ENCODE results near the gene CAV1.

CAV1 gene

GRCh38 chr7:116535416-116535815, 10.6 kb downstream of the CAV1 start:
- no peaks in the 10 kb centered on the region for H3K27me3 ChIP-seq (ENCODE audit: insufficient read depth, low read length)
- no peak overlapping the region for H3K27ac ChIP-seq (ENCODE audit: low read depth, low read length)
- 100% methylated on average over 1 of the region's 1 CpG for WGBS
- peaks cover 36% of the 10 kb centered on the region; the same call in 1 of the 2 replicates for H3K36me3 ChIP-seq (ENCODE audit: insufficient read depth, low read length)
- H3K4me1 ChIP-seq (ENCODE audit: insufficient read depth, low read length) = no peaks in the 10 kb centered on the region
- H3K9ac ChIP-seq (ENCODE audit: low read depth, low read length) = no peak overlapping the region
- H3K9me3 ChIP-seq (ENCODE audit: insufficient read depth, low read depth, low read length) = no peaks in the 10 kb centered on the region
- H3K4me3 ChIP-seq (ENCODE audit: low read length) = no peak overlapping the region

- no peaks in the 10 kb centered on the region for H3K9me3 ChIP-seq (ENCODE audit: insufficient read depth, low read depth, low read length)
- H3K4me3 ChIP-seq (ENCODE audit: low read length) = no peak overlapping the region
- H3K4me1 ChIP-seq (ENCODE audit: insufficient read depth, low read length) = no peaks in the 10 kb centered on the region
- WGBS = 80% methylated on average over 1 of the region's 2 CpGs
- no peaks in the 10 kb centered on the region for H3K27me3 ChIP-seq (ENCODE audit: insufficient read depth, low read length)
- no peak overlapping the region for H3K27ac ChIP-seq (ENCODE audit: low read depth, low read length)
- peaks cover 25% of the 10 kb centered on the region; the same call in 1 of the 2 replicates for H3K36me3 ChIP-seq (ENCODE audit: insufficient read depth, low read length)
- no peak overlapping the region for H3K9ac ChIP-seq (ENCODE audit: low read depth, low read length)
Measured at GRCh38 chr7:116538138-116538537, 13.3 kb downstream of the CAV1 start.

GRCh38 chr7:116539879-116540278, 15.0 kb downstream of the CAV1 start:
- WGBS = 100% methylated on average over 3 of the region's 3 CpGs
- H3K36me3 ChIP-seq (ENCODE audit: insufficient read depth, low read length) = peaks cover 23% of the 10 kb centered on the region; the same call in 1 of the 2 replicates
- no peaks in the 10 kb centered on the region for H3K27me3 ChIP-seq (ENCODE audit: insufficient read depth, low read length)
- H3K4me3 ChIP-seq (ENCODE audit: low read length) = no peak overlapping the region
- no peaks in the 10 kb centered on the region for H3K4me1 ChIP-seq (ENCODE audit: insufficient read depth, low read length)
- H3K27ac ChIP-seq (ENCODE audit: low read depth, low read length) = no peak overlapping the region
- H3K9ac ChIP-seq (ENCODE audit: low read depth, low read length) = no peak overlapping the region
- H3K9me3 ChIP-seq (ENCODE audit: insufficient read depth, low read depth, low read length) = no peaks in the 10 kb centered on the region

GRCh38 chr7:116540743-116541142, 15.9 kb downstream of the CAV1 start:
- Histone ChIP-seq H3K9ac (ENCODE audit: low read depth, low read length) (no peak overlapping the region), H3K27ac (ENCODE audit: low read depth, low read length) (no peak overlapping the region), H3K36me3 (ENCODE audit: insufficient read depth, low read length) (peaks cover 22% of the 10 kb centered on the region; the same call in 1 of the 2 replicates), H3K27me3 (ENCODE audit: insufficient read depth, low read length) (no peaks in the 10 kb centered on the region), H3K4me3 (ENCODE audit: low read length) (no peak overlapping the region), H3K9me3 (ENCODE audit: insufficient read depth, low read depth, low read length) (no peaks in the 10 kb centered on the region), H3K4me1 (ENCODE audit: insufficient read depth, low read length) (no peaks in the 10 kb centered on the region)

- Histone ChIP-seq H3K4me3 (ENCODE audit: low read length) (no peak overlapping the region), H3K9me3 (ENCODE audit: insufficient read depth, low read depth, low read length) (no peaks in the 10 kb centered on the region), H3K4me1 (ENCODE audit: insufficient read depth, low read length) (no peaks in the 10 kb centered on the region), H3K36me3 (ENCODE audit: insufficient read depth, low read length) (peaks cover 18% of the 10 kb centered on the region; the same call in 1 of the 2 replicates), H3K27me3 (ENCODE audit: insufficient read depth, low read length) (no peaks in the 10 kb centered on the region), H3K9ac (ENCODE audit: low read depth, low read length) (no peak overlapping the region), H3K27ac (ENCODE audit: low read depth, low read length) (no peak overlapping the region)
- 88% methylated on average over 3 of the region's 3 CpGs for WGBS
Measured at GRCh38 chr7:116541951-116542350, 17.1 kb downstream of the CAV1 start.

- no peak overlapping the region for H3K9ac ChIP-seq (ENCODE audit: low read depth, low read length)
- H3K27me3 ChIP-seq (ENCODE audit: insufficient read depth, low read length) = no peaks in the 10 kb centered on the region
- no peaks in the 10 kb centered on the region for H3K9me3 ChIP-seq (ENCODE audit: insufficient read depth, low read depth, low read length)
- no peak overlapping the region for H3K4me3 ChIP-seq (ENCODE audit: low read length)
- no peak overlapping the region for H3K27ac ChIP-seq (ENCODE audit: low read depth, low read length)
- WGBS = 97% methylated on average over 2 of the region's 2 CpGs
- H3K4me1 ChIP-seq (ENCODE audit: insufficient read depth, low read length) = no peaks in the 10 kb centered on the region
- peaks cover 17% of the 10 kb centered on the region; the same call in 1 of the 2 replicates for H3K36me3 ChIP-seq (ENCODE audit: insufficient read depth, low read length)
Measured at GRCh38 chr7:116542618-116543017, 17.8 kb downstream of the CAV1 start.

- 91% methylated on average over 2 of the region's 2 CpGs for WGBS
- H3K9ac ChIP-seq (ENCODE audit: low read depth, low read length) = no peak overlapping the region
- H3K27me3 ChIP-seq (ENCODE audit: insufficient read depth, low read length) = no peaks in the 10 kb centered on the region
- H3K4me3 ChIP-seq (ENCODE audit: low read length) = no peak overlapping the region
- no peaks in the 10 kb centered on the region for H3K9me3 ChIP-seq (ENCODE audit: insufficient read depth, low read depth, low read length)
- no peak overlapping the region for H3K27ac ChIP-seq (ENCODE audit: low read depth, low read length)
- H3K36me3 ChIP-seq (ENCODE audit: insufficient read depth, low read length) = peaks cover 6% of the 10 kb centered on the region; the same call in 1 of the 2 replicates
- H3K4me1 ChIP-seq (ENCODE audit: insufficient read depth, low read length) = no peaks in the 10 kb centered on the region
Measured at GRCh38 chr7:116543664-116544063, 18.8 kb downstream of the CAV1 start.

- no peak overlapping the region for H3K27ac ChIP-seq (ENCODE audit: low read depth, low read length)
- H3K9me3 ChIP-seq (ENCODE audit: insufficient read depth, low read depth, low read length) = no peaks in the 10 kb centered on the region
- H3K27me3 ChIP-seq (ENCODE audit: insufficient read depth, low read length) = no peaks in the 10 kb centered on the region
- H3K9ac ChIP-seq (ENCODE audit: low read depth, low read length) = no peak overlapping the region
- no peaks in the 10 kb centered on the region for H3K4me1 ChIP-seq (ENCODE audit: insufficient read depth, low read length)
- H3K36me3 ChIP-seq (ENCODE audit: insufficient read depth, low read length) = peaks cover 6% of the 10 kb centered on the region; the same call in 1 of the 2 replicates
- WGBS = 91% methylated on average over 1 of the region's 1 CpG
- no peak overlapping the region for H3K4me3 ChIP-seq (ENCODE audit: low read length)
Measured at GRCh38 chr7:116544487-116544886, 19.7 kb downstream of the CAV1 start.

GRCh38 chr7:116545411-116545993, 20.7 kb downstream of the CAV1 start:
- H3K27me3 ChIP-seq (ENCODE audit: insufficient read depth, low read length) = no peaks in the 10 kb centered on the region
- WGBS = 95% methylated on average over 6 of the region's 6 CpGs
- no peak overlapping the region for H3K27ac ChIP-seq (ENCODE audit: low read depth, low read length)
- no peak overlapping the region for H3K9ac ChIP-seq (ENCODE audit: low read depth, low read length)
- H3K36me3 ChIP-seq (ENCODE audit: insufficient read depth, low read length) = peaks cover 6% of the 10 kb centered on the region; the same call in 1 of the 2 replicates
- no peaks in the 10 kb centered on the region for H3K9me3 ChIP-seq (ENCODE audit: insufficient read depth, low read depth, low read length)
- no peaks in the 10 kb centered on the region for H3K4me1 ChIP-seq (ENCODE audit: insufficient read depth, low read length)
- no peak overlapping the region for H3K4me3 ChIP-seq (ENCODE audit: low read length)

GRCh38 chr7:116546054-116546453, 21.2 kb downstream of the CAV1 start:
- H3K27me3 ChIP-seq (ENCODE audit: insufficient read depth, low read length) = no peaks in the 10 kb centered on the region
- H3K9me3 ChIP-seq (ENCODE audit: insufficient read depth, low read depth, low read length) = no peaks in the 10 kb centered on the region
- H3K9ac ChIP-seq (ENCODE audit: low read depth, low read length) = no peak overlapping the region
- H3K27ac ChIP-seq (ENCODE audit: low read depth, low read length) = no peak overlapping the region
- H3K4me1 ChIP-seq (ENCODE audit: insufficient read depth, low read length) = no peaks in the 10 kb centered on the region
- WGBS = 95% methylated on average over 11 of the region's 11 CpGs
- H3K4me3 ChIP-seq (ENCODE audit: low read length) = no peak overlapping the region
- H3K36me3 ChIP-seq (ENCODE audit: insufficient read depth, low read length) = peaks cover 6% of the 10 kb centered on the region; the same call in 1 of the 2 replicates

GRCh38 chr7:116546916-116547315, 22.1 kb downstream of the CAV1 start:
- H3K27ac ChIP-seq (ENCODE audit: low read depth, low read length) = no peak overlapping the region

GRCh38 chr7:116547347-116547746, 22.5 kb downstream of the CAV1 start:
- Histone ChIP-seq H3K4me3 (ENCODE audit: low read length) (no peak overlapping the region), H3K9ac (ENCODE audit: low read depth, low read length) (no peak overlapping the region), H3K4me1 (ENCODE audit: insufficient read depth, low read length) (no peaks in the 10 kb centered on the region), H3K27me3 (ENCODE audit: insufficient read depth, low read length) (no peaks in the 10 kb centered on the region), H3K27ac (ENCODE audit: low read depth, low read length) (no peak overlapping the region), H3K9me3 (ENCODE audit: insufficient read depth, low read depth, low read length) (no peaks in the 10 kb centered on the region), H3K36me3 (ENCODE audit: insufficient read depth, low read length) (peaks cover 6% of the 10 kb centered on the region; the same call in 1 of the 2 replicates)
- 91% methylated on average over 2 of the region's 2 CpGs for WGBS

More at GRCh38 chr7:116546916-116547315, 22.1 kb downstream of the CAV1 start:
- H3K4me3 ChIP-seq (ENCODE audit: low read length) = no peak overlapping the region
- whole genome bisulfite sequencing = 91% methylated on average over 1 of the region's 1 CpG
- H3K4me1 ChIP-seq (ENCODE audit: insufficient read depth, low read length) = no peaks in the 10 kb centered on the region
- no peaks in the 10 kb centered on the region for H3K9me3 ChIP-seq (ENCODE audit: insufficient read depth, low read depth, low read length)
- peaks cover 6% of the 10 kb centered on the region; the same call in 1 of the 2 replicates for H3K36me3 ChIP-seq (ENCODE audit: insufficient read depth, low read length)
- no peaks in the 10 kb centered on the region for H3K27me3 ChIP-seq (ENCODE audit: insufficient read depth, low read length)
- no peak overlapping the region for H3K9ac ChIP-seq (ENCODE audit: low read depth, low read length)
